GM18873 (cell line): ENCODE measurements around the gene ATP9A.

Source experiments
- ATAC-seq: cut with Tn5 transposase; IDR thresholded peaks from one replicate; pipeline ENCODE4 v1.9.1; 2021; ENCODE audit warnings: mild to moderate bottlenecking, moderate library complexity, moderate number of reproducible peaks; ENCODE audit not compliant: unreplicated experiment, low FRiP score

Gene ATP9A

GRCh38 chr20:51563486-51564332, 204.5 kb downstream of the ATP9A start:
- ATAC-seq: no peak

GRCh38 chr20:51563174-51563485, 205.1 kb downstream of the ATP9A start:
- ATAC-seq: no peak

GRCh38 chr20:51562332-51563173, 205.6 kb downstream of the ATP9A start:
- ATAC-seq: no peak

GRCh38 chr20:51562027-51562331, 206.2 kb downstream of the ATP9A start:
- ATAC-seq: no peak

GRCh38 chr20:51560550-51561307, 207.5 kb downstream of the ATP9A start:
- ATAC-seq: no peak

- ATAC-seq: no peak
These were observed 208.1 kb downstream of the ATP9A start for GRCh38 chr20:51560042-51560441.

GRCh38 chr20:51554538-51555165, 213.5 kb downstream of the ATP9A start:
- no peak for ATAC-seq

GRCh38 chr20:51553897-51554486, 214.2 kb downstream of the ATP9A start:
- no peak for ATAC-seq

- ATAC-seq: no peak
These were observed 217.0 kb downstream of the ATP9A start for GRCh38 chr20:51551186-51551585.

- no peak for ATAC-seq
These were observed 218.7 kb downstream of the ATP9A start for GRCh38 chr20:51549474-51549873.

- ATAC-seq: no peak
These were observed 220.2 kb downstream of the ATP9A start for GRCh38 chr20:51547951-51548350.
